Spleen (tissue), 7 donors: ENCODE measurements around the gene ZNF616.

Experiments used
- CTCF ChIP-seq, 11 experiments: fragments of 200-600 bp in 7 of 11; fragments of 450-650 bp in 4 of 11; sonication (generic) in 4 of 11; IDR thresholded peaks in 8 of 11; conservative IDR thresholded peaks in 3 of 11; 1 replicate in 7 of 11; 2 replicates in 4 of 11; pipeline versions ENCODE4 v1.4.0 to v1.8.0; 2016 to 2021; ENCODE audit warnings: antibody characterized with exemption in 11 of 11, inconsistent platforms in 4 of 11, mild to moderate bottlenecking in 1 of 11
- POLR2A ChIP-seq, 3 donors: fragments of 450-650 bp; IDR thresholded peaks; one replicate each; pipeline ENCODE4 v1.5.1; 2017; ENCODE audit warnings: antibody characterized with exemption in 3 of 3, mild to moderate bottlenecking in 1 of 3
- POLR2AphosphoS5 ChIP-seq, 3 donors: sonication (generic); formaldehyde crosslinking; IDR thresholded peaks; one replicate each; pipeline ENCODE4 v1.5.1; 2017; ENCODE audit warnings: antibody characterized with exemption in 3 of 3
- donor health status: DM: no; HTN: no; CAD: no; lungs with moderate emphysema.
- donor health status: DM: no; HTN: no; CAD: no.
- donor health status: DM: no; HTN: no; CAD: no.

GRCh38 chr19:52138278-52138982 lies 1.3 kb downstream of the ZNF616 start:
- TF ChIP-seq CTCF (IDR thresholded peaks at IDR 0.05 in 8 of 11, conservative IDR thresholded peaks at IDR 0.05 in 3 of 11), result no peak
- no peak for TF ChIP-seq POLR2AphosphoS5 (IDR thresholded peaks at IDR 0.05)
- no peak for TF ChIP-seq POLR2A (IDR thresholded peaks at IDR 0.05)
